Naive thymus-derived CD4-positive, alpha-beta T cell (primary cell): ENCODE results near the gene ACER2. TPM values are rescaled to one million over a fixed set of nuclear protein-coding genes. Genes with fewer than 3 reads are reported as not detected.

Source experiments
- ATAC-seq: fragments of 150-1000 bp; cut with Tn5 transposase; 2 replicates; pipeline ENCODE4 v1.10.0; 2021; ENCODE audit warnings: mild to moderate bottlenecking, moderate library complexity
- CTCF ChIA-PET: fragments of 350-600 bp; sonication (Branson Sonifier 250); formaldehyde crosslinking; loops from one replicate; lab custom pipeline; 2021; ENCODE audit warnings: antibody characterized with exemption; lab: Charles Lee
- POLR2A ChIA-PET: fragments of 350-600 bp; sonication (Branson Sonifier 250); formaldehyde crosslinking; loops from one replicate; lab custom pipeline; 2021; ENCODE audit warnings: antibody characterized with exemption, inconsistent platforms; lab: Charles Lee
- DNase-seq, 9 donors: peaks; one replicate each; pipeline versions ENCODE4 v3.0.0 to v3.0.0-alpha.2; 2020 to 2022; ENCODE audit warnings: mixed read lengths in 1 of 9
- H3K27ac ChIP-seq: one replicate; pipeline ENCODE4 v1.7.0; 2013; ENCODE audit warnings: mild to moderate bottlenecking, low read depth, low read length, moderate library complexity
- H3K27me3 ChIP-seq, 2 donors: one replicate each; pipeline ENCODE4 v1.7.0; 2013; ENCODE audit warnings: low read length in 2 of 2, mild to moderate bottlenecking in 2 of 2, moderate library complexity in 2 of 2; ENCODE audit not compliant: control insufficient read depth in 2 of 2, insufficient read depth in 2 of 2
- H3K36me3 ChIP-seq, 3 experiments: 1 replicate in 2 of 3; 2 replicates in 1 of 3; pipeline ENCODE4 v1.7.0; 2013; ENCODE audit warnings: low read length in 3 of 3, mild to moderate bottlenecking in 3 of 3, moderate library complexity in 1 of 3; ENCODE audit not compliant: insufficient read depth in 3 of 3, control insufficient read depth in 2 of 3
- H3K4me1 ChIP-seq, 2 donors: one replicate each; pipeline ENCODE4 v1.7.0; 2013; ENCODE audit warnings: low read length in 2 of 2, mild to moderate bottlenecking in 2 of 2, moderate library complexity in 1 of 2; ENCODE audit not compliant: control insufficient read depth in 2 of 2, insufficient read depth in 2 of 2
- H3K4me3 ChIP-seq: 2 replicates; pipeline ENCODE4 v1.7.0; 2013; ENCODE audit warnings: mild to moderate bottlenecking, low read length
- H3K9me3 ChIP-seq, 3 experiments: 1 replicate in 2 of 3; 2 replicates in 1 of 3; pipeline ENCODE4 v1.7.0; 2013; ENCODE audit warnings: low read length in 3 of 3; ENCODE audit not compliant: control insufficient read depth in 2 of 3
- H3K27ac Mint-ChIP-seq, 9 donors: one replicate each; pipeline ENCODE4 v1.8.0; 2020 to 2022; ENCODE audit warnings: mixed read lengths in 9 of 9, mild to moderate bottlenecking in 8 of 9, moderate library complexity in 5 of 9, inconsistent platforms in 2 of 9
- H3K27me3 Mint-ChIP-seq, 5 donors: one replicate each; pipeline ENCODE4 v1.8.0; 2021 to 2022; ENCODE audit warnings: mixed read lengths in 5 of 5, mild to moderate bottlenecking in 1 of 5
- H3K36me3 Mint-ChIP-seq, 5 donors: one replicate each; pipeline ENCODE4 v1.8.0; 2020 to 2022; ENCODE audit warnings: mixed read lengths in 5 of 5, mild to moderate bottlenecking in 3 of 5, inconsistent platforms in 1 of 5
- H3K4me1 Mint-ChIP-seq, 7 donors: one replicate each; pipeline ENCODE4 v1.8.0; 2020 to 2022; ENCODE audit warnings: mixed read lengths in 7 of 7, mild to moderate bottlenecking in 3 of 7, inconsistent platforms in 1 of 7
- H3K4me3 Mint-ChIP-seq, 10 donors: one replicate each; pipeline ENCODE4 v1.8.0; 2020 to 2022; ENCODE audit warnings: mild to moderate bottlenecking in 10 of 10, mixed read lengths in 10 of 10, moderate library complexity in 6 of 10, inconsistent platforms in 2 of 10
- H3K9me3 Mint-ChIP-seq, 11 donors: one replicate each; pipeline ENCODE4 v1.8.0; 2020 to 2022; ENCODE audit warnings: mixed read lengths in 11 of 11, mild to moderate bottlenecking in 4 of 11, inconsistent platforms in 1 of 11, moderate library complexity in 1 of 11
- intact Hi-C, 2 donors: fragments of 100-400 bp; cut with micrococcal nuclease; formaldehyde crosslinking; loops; one replicate each; pipeline ENCODE4 v1.15.1; 2023
- polyA plus RNA-seq, 2 donors: library from polyadenylated mRNA; unstranded; fragments of 300-500 nt; fragmentation: Illumina TruSeq; gene quantifications; one replicate each; pipeline ENCODE4 v1.2.3, GENCODE V29; 2021
- total RNA-seq, 6 experiments: library from RNA in 5 of 6; stranded (reverse) in 5 of 6; gene quantifications; 1 replicate in 5 of 6; 2 replicates in 1 of 6; pipeline ENCODE4 v1.2.3 and lab custom pipeline; 2021 to 2026

ACER2 gene
- total and polyA plus RNA-seq, 7 experiments from 2014 or later: 0.31 to 5.7 (median 2.5) TPM

DNA sequence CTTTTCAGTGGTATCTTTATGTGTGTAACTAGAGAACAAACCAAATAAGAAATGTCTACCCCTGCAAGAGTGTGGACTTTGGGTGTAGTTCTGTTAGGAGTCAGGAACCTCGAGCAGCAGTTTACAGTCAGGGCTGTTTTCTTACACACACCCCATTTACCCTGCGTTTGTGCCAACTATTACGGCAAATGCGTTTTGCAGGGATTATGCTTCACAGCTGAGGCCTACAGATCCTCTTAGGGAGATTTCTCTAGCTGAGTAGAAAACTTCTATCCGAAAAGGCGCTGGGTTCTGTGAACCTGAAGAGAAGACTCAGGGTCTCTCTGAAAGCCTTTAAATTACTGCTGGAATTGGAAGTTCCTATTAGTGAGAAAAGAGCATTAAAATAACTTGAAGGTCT, 51.4 kb downstream of the ACER2 start:
- H3K4me3 Mint-ChIP-seq: no peak overlapping the region
- no peaks in the 10 kb centered on the region for H3K36me3 Mint-ChIP-seq
- H3K4me1 ChIP-seq: peaks cover 3 to 9% of the 10 kb centered on the region in 2 donors
- H3K27ac ChIP-seq: no peak overlapping the region
- peaks cover 0 to 2% (median 0%) of the 10 kb centered on the region in 11 donors for H3K9me3 Mint-ChIP-seq
- H3K4me1 Mint-ChIP-seq: peaks cover 11 to 22% (median 17%) of the 10 kb centered on the region in 7 donors
- ATAC-seq (no peak), DNase-seq (no peak)
- H3K4me3 ChIP-seq: no peak overlapping the region
- intact Hi-C loops: no loop called here
- CTCF ChIA-PET: interaction anchor here (0.9 kb wide), 1 partner anchor 411 kb away, joined by 3 read pairs; the partner anchor contains the start of gene RRAGA
- H3K27ac Mint-ChIP-seq: no peak overlapping the region
- H3K27me3 Mint-ChIP-seq: peaks cover 0 to 12% (median 0%) of the 10 kb centered on the region in 5 donors
- no peaks in the 10 kb centered on the region for H3K9me3 ChIP-seq
- H3K27me3 ChIP-seq: no peaks in the 10 kb centered on the region
- POLR2A ChIA-PET: no interaction called here
- no peaks in the 10 kb centered on the region for H3K36me3 ChIP-seq

DNA sequence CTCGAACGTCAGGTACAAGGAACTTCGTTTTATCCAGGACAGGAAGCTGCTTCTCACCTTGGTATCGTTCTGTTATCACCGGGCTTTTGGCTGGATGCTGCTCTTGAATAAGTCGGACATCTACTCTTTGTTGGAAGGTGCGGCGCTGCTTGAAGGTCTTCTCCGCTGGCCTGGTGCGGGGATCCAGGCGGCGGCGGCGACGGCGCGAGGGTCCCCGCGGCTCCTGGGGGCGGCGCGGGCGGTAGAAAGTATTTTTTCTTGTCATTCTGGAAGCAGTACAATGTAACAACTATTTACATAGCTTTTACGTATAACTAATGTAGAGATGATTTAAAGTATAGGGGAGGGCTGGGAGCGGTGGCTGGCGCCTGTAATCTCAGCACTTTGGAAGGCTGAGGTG, 52.3 kb downstream of the ACER2 start:
- Histone ChIP-seq H3K4me1 (peaks cover 3 to 9% of the 10 kb centered on the region in 2 donors), H3K27me3 (no peaks in the 10 kb centered on the region), H3K27ac (no peak overlapping the region), H3K36me3 (no peaks in the 10 kb centered on the region), H3K9me3 (no peaks in the 10 kb centered on the region), H3K4me3 (no peak overlapping the region)
- Mint-ChIP-seq H3K27ac (no peak overlapping the region), H3K9me3 (peaks cover 0 to 2% (median 0%) of the 10 kb centered on the region in 11 donors), H3K27me3 (peaks cover 0 to 12% (median 0%) of the 10 kb centered on the region in 5 donors), H3K36me3 (no peaks in the 10 kb centered on the region), H3K4me1 (peaks cover 11 to 26% (median 17%) of the 10 kb centered on the region in 7 donors), H3K4me3 (no peak overlapping the region)
- no peak for DNase-seq
- POLR2A ChIA-PET: no interaction called here
- intact Hi-C loops: no loop called here
- ATAC-seq: no peak
- CTCF ChIA-PET: interaction anchor here (0.9 kb wide), 1 partner anchor 412 kb away, joined by 3 read pairs; the partner anchor contains the start of gene RRAGA

GRCh38 chr9:19464061-19464763, 55.4 kb downstream of the ACER2 start:
- CTCF ChIA-PET: interaction anchor here (0.6 to 3.4 kb wide), 16 partner anchors 9 to 1477 kb away, joined by 3 to 30 read pairs (median 4); no protein-coding TSS in a partner anchor
- peaks cover 0 to 2% (median 0%) of the 10 kb centered on the region in 11 donors for H3K9me3 Mint-ChIP-seq
- ATAC-seq (no peak), DNase-seq (peak in 1 of 9 donors; percentile 11)
- Histone ChIP-seq H3K9me3 (no peaks in the 10 kb centered on the region), H3K27me3 (no peaks in the 10 kb centered on the region), H3K36me3 (no peaks in the 10 kb centered on the region), H3K27ac (no peak overlapping the region), H3K4me3 (peak overlapping the region; percentile 24), H3K4me1 (peaks cover 0 to 3% of the 10 kb centered on the region in 2 donors)
- H3K4me3 Mint-ChIP-seq: peak overlapping the region; percentile 71 to 97 (median 91)
- H3K27me3 Mint-ChIP-seq: peaks cover 0 to 4% (median 0%) of the 10 kb centered on the region in 5 donors
- no peaks in the 10 kb centered on the region for H3K36me3 Mint-ChIP-seq
- peaks cover 4 to 15% (median 8%) of the 10 kb centered on the region in 7 donors for H3K4me1 Mint-ChIP-seq
- POLR2A ChIA-PET: interaction anchor here (0.6 to 1.5 kb wide), 4 partner anchors 8 to 415 kb away, joined by 3 to 5 read pairs (median 4); partner anchors contain the start of genes RPS6 and RRAGA
- intact Hi-C loops: loop anchor here (2.0 kb wide), 5 partner anchors 55 to 1647 kb away; partner anchors contain the start of genes ACER2 (in 1 of the 2), DENND4C (in 1 of the 2) and RPS6 (in 1 of the 2)
- peak overlapping the region in 6 of 9 donors; percentile 28 to 87 (median 70) for H3K27ac Mint-ChIP-seq

DNA sequence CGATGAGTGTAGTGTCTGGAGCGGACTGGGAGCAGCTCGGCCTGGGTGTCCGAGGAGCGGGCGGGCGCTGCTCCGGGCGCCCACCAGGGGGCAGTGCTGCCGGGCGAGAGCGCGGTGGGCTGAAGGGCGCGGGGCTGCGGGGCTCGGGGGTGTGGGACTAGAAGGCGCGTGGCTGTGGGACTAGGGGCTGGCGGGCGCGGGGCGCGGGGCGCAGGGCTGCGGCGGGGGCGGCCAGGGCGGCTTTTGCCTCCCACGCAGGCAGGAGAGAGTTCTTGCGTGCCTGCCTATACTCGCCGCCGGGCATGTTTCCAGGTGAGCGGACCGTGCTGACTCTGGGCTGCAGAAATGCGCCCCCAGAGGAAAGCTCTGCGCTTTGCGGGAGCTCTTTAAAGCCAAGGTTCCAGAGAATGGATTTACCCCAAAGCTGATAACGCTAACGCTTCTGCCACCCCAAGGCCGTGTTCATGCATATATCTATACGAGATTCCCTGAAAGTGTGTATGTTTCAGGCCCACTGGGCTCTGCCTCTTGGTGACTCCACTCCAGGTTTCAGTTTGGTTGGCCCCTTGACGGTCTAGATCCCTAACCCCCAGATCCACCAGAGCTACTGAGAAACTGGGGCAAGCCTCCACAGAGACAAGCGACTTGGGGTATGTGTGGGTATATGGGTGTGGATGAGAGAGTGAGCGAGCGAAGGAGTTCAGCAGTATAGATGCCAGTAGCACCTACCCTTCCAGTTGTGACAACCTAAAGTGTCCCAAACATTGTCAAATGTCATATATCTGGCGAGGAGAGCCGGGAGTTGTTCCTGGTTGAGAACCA, 56.2 kb downstream of the ACER2 start:
- Histone ChIP-seq H3K9me3 (no peaks in the 10 kb centered on the region), H3K4me3 (peak overlapping the region; percentile 24), H3K27ac (no peak overlapping the region), H3K4me1 (peaks cover 0 to 3% of the 10 kb centered on the region in 2 donors), H3K36me3 (no peaks in the 10 kb centered on the region), H3K27me3 (no peaks in the 10 kb centered on the region)
- intact Hi-C loops: loop anchor here (2.0 kb wide), 5 partner anchors 56 to 1646 kb away; partner anchors contain the start of genes ACER2 (in 1 of the 2), DENND4C (in 1 of the 2) and RPS6 (in 1 of the 2)
- CTCF ChIA-PET: interaction anchor here (0.6 to 3.4 kb wide), 21 partner anchors 10 to 1476 kb away, joined by 3 to 30 read pairs (median 3); no protein-coding TSS in a partner anchor
- H3K4me3 Mint-ChIP-seq: peak overlapping the region; percentile 71 to 97 (median 91)
- peak; percentile 94 for ATAC-seq
- H3K9me3 Mint-ChIP-seq: peaks cover 0 to 2% (median 0%) of the 10 kb centered on the region in 11 donors
- POLR2A ChIA-PET: interaction anchor here (0.6 to 1.5 kb wide), 5 partner anchors 9 to 415 kb away, joined by 3 to 5 read pairs (median 4); partner anchors contain the start of genes RPS6 and RRAGA
- H3K27ac Mint-ChIP-seq: peak overlapping the region in 6 of 9 donors; percentile 28 to 87 (median 70)
- no peaks in the 10 kb centered on the region for H3K36me3 Mint-ChIP-seq
- DNase-seq: peak; percentile 48 to 82 (median 73)
- H3K27me3 Mint-ChIP-seq: peaks cover 0 to 4% (median 0%) of the 10 kb centered on the region in 5 donors
- H3K4me1 Mint-ChIP-seq: peaks cover 4 to 17% (median 8%) of the 10 kb centered on the region in 7 donors

- no peaks in the 10 kb centered on the region for H3K36me3 Mint-ChIP-seq
- no peak overlapping the region for H3K27ac ChIP-seq
- CTCF ChIA-PET: interaction anchor here (0.6 to 3.4 kb wide), 14 partner anchors 10 to 417 kb away, joined by 3 to 30 read pairs (median 4); no protein-coding TSS in a partner anchor
- no peaks in the 10 kb centered on the region for H3K9me3 ChIP-seq
- ATAC-seq (no peak), DNase-seq (no peak)
- H3K4me3 ChIP-seq: no peak overlapping the region
- H3K27ac Mint-ChIP-seq: no peak overlapping the region
- H3K27me3 Mint-ChIP-seq: peaks cover 0 to 4% (median 0%) of the 10 kb centered on the region in 5 donors
- H3K36me3 ChIP-seq: no peaks in the 10 kb centered on the region
- H3K4me1 ChIP-seq: peaks cover 0 to 3% of the 10 kb centered on the region in 2 donors
- POLR2A ChIA-PET: interaction anchor here (0.8 to 1.5 kb wide), 2 partner anchors 282 to 416 kb away, joined by 3 read pairs; partner anchors contain the start of gene RRAGA
- intact Hi-C loops: loop anchor here (2.0 kb wide), 5 partner anchors 57 to 1645 kb away; partner anchors contain the start of genes ACER2 (in 1 of the 2), DENND4C (in 1 of the 2) and RPS6 (in 1 of the 2)
- no peaks in the 10 kb centered on the region for H3K27me3 ChIP-seq
- peaks cover 4 to 17% (median 8%) of the 10 kb centered on the region in 7 donors for H3K4me1 Mint-ChIP-seq
- peak overlapping the region in 3 of 10 donors; percentile 87 to 97 (median 95) for H3K4me3 Mint-ChIP-seq
- peaks cover 0 to 2% (median 0%) of the 10 kb centered on the region in 11 donors for H3K9me3 Mint-ChIP-seq
These were observed 56.9 kb downstream of the ACER2 start for GRCh38 chr9:19465586-19466279.
